Measurements from ENCODE around the gene PLK3. TPM values are rescaled to one million over a fixed set of nuclear protein-coding genes. Genes with fewer than 3 reads are reported as not detected.

Gene PLK3
- polyA plus RNA-seq, 3 donors, result 6.2 to 10.1 (median 7.7) TPM

- no peak for DNase-seq
Observed at GRCh38 chr1:44849575-44850132, 49.5 kb downstream of the PLK3 start.

- no peak for DNase-seq
Observed at GRCh38 chr1:44851308-44851707, 51.1 kb downstream of the PLK3 start.

- DNase-seq, result no peak
Observed at GRCh38 chr1:44853201-44853600, 53.0 kb downstream of the PLK3 start.

GRCh38 chr1:44854970-44855369 lies 54.8 kb downstream of the PLK3 start:
- no peak for DNase-seq

Other genes starting within 250 kb of the PLK3 start
- gene TMEM53, start 125.9 kb upstream of the PLK3 start, polyA plus RNA-seq (ENCODE audit: insufficient read length in 3 of 3), result 10 to 100 TPM; 13.3 to 17.0 (median 15.7) TPM
- 1 to 10 TPM; 5.0 to 9.0 (median 8.1) TPM for gene ARMH1, start 125.7 kb upstream of the PLK3 start, polyA plus RNA-seq (ENCODE audit: insufficient read length in 3 of 3)
- not detected for gene RNU5D-1, start 69.2 kb upstream of the PLK3 start, polyA plus RNA-seq (ENCODE audit: insufficient read length in 3 of 3)
- 10 to 100 TPM; 27.0 to 30.8 (median 28.1) TPM for gene KIF2C, start 60.5 kb upstream of the PLK3 start, polyA plus RNA-seq (ENCODE audit: insufficient read length in 3 of 3)
- gene RPS8, start 24.8 kb upstream of the PLK3 start, polyA plus RNA-seq (ENCODE audit: insufficient read length in 3 of 3), result 1,000 to 10,000 TPM; 1,996 to 2,548 (median 2,324) TPM
- 1 to 10 TPM; 1.1 to 1.3 (median 1.1) TPM for gene BEST4, start 12.2 kb upstream of the PLK3 start, polyA plus RNA-seq (ENCODE audit: insufficient read length in 3 of 3)
- gene DYNLT4, start 7.0 kb downstream of the PLK3 start, polyA plus RNA-seq (ENCODE audit: insufficient read length in 3 of 3), result under 1 TPM in 2 of 3 donors, not detected in 1; 0.19 to 0.42 TPM
- 10 to 100 TPM; 10.5 to 22.8 (median 22.7) TPM for gene BTBD19, start 8.1 kb downstream of the PLK3 start, polyA plus RNA-seq (ENCODE audit: insufficient read length in 3 of 3)
- 1 to 10 TPM; 5.4 to 7.7 (median 6.9) TPM for gene PTCH2, start 42.9 kb downstream of the PLK3 start, polyA plus RNA-seq (ENCODE audit: insufficient read length in 3 of 3)
- gene EIF2B3, start 186.2 kb downstream of the PLK3 start, polyA plus RNA-seq (ENCODE audit: insufficient read length in 3 of 3), result 10 to 100 TPM; 30.3 to 35.5 (median 34.0) TPM
- gene HECTD3, start 210.9 kb downstream of the PLK3 start, polyA plus RNA-seq (ENCODE audit: insufficient read length in 3 of 3), result 10 to 100 TPM; 33.4 to 38.1 (median 34.9) TPM
- gene UROD, start 211.9 kb downstream of the PLK3 start, polyA plus RNA-seq (ENCODE audit: insufficient read length in 3 of 3), result 100 to 1,000 TPM; 107 to 111 (median 109) TPM

Data from renal pelvis (tissue), 4 donors.